Skeletal muscle tissue (tissue), 4 donors: ENCODE data around the gene RAB3A. TPM values are rescaled to one million over a fixed set of nuclear protein-coding genes. Genes with fewer than 3 reads are reported as not detected.
A peak's percentile ranks its signal among the peaks of the same experiment; 100 is the strongest.

ENCODE experiments used
- H3K27ac ChIP-seq: one replicate; pipeline ENCODE4 v1.7.0; 2013; ENCODE audit warnings: mild to moderate bottlenecking, low read depth, low read length, inconsistent platforms
- H3K27me3 ChIP-seq, 3 donors: one replicate each; pipeline ENCODE4 v1.7.0; 2013; ENCODE audit warnings: low read length in 3 of 3; ENCODE audit not compliant: control insufficient read depth in 3 of 3, insufficient read depth in 3 of 3
- H3K36me3 ChIP-seq, 3 donors: one replicate each; pipeline ENCODE4 v1.7.0; 2013; ENCODE audit warnings: low read length in 3 of 3; ENCODE audit not compliant: control insufficient read depth in 3 of 3, insufficient read depth in 3 of 3
- H3K4me1 ChIP-seq, 3 donors: one replicate each; pipeline ENCODE4 v1.7.0; 2013; ENCODE audit warnings: low read length in 3 of 3, mild to moderate bottlenecking in 3 of 3; ENCODE audit not compliant: control insufficient read depth in 3 of 3, insufficient read depth in 3 of 3
- H3K4me3 ChIP-seq, 3 donors: one replicate each; pipeline ENCODE4 v1.7.0; 2013; ENCODE audit warnings: low read length in 3 of 3
- H3K9ac ChIP-seq, 3 donors: one replicate each; pipeline ENCODE4 v1.7.0; 2013; ENCODE audit warnings: low read length in 3 of 3, mild to moderate bottlenecking in 3 of 3, moderate library complexity in 2 of 3, low read depth in 1 of 3
- H3K9me3 ChIP-seq, 3 donors: one replicate each; pipeline ENCODE4 v1.7.0; 2013; ENCODE audit warnings: low read length in 3 of 3; ENCODE audit not compliant: control insufficient read depth in 3 of 3
- total RNA-seq: library from RNA; depleted of rRNA; stranded (reverse); fragments of >200 nt; gene quantifications from one replicate; pipeline ENCODE4 v1.2.3, GENCODE V29; 2014
- donor health status: Osteomylitis.

The RAB3A gene
- total RNA-seq, 1 donor from 2014 or later = 0.52 TPM

DNA sequence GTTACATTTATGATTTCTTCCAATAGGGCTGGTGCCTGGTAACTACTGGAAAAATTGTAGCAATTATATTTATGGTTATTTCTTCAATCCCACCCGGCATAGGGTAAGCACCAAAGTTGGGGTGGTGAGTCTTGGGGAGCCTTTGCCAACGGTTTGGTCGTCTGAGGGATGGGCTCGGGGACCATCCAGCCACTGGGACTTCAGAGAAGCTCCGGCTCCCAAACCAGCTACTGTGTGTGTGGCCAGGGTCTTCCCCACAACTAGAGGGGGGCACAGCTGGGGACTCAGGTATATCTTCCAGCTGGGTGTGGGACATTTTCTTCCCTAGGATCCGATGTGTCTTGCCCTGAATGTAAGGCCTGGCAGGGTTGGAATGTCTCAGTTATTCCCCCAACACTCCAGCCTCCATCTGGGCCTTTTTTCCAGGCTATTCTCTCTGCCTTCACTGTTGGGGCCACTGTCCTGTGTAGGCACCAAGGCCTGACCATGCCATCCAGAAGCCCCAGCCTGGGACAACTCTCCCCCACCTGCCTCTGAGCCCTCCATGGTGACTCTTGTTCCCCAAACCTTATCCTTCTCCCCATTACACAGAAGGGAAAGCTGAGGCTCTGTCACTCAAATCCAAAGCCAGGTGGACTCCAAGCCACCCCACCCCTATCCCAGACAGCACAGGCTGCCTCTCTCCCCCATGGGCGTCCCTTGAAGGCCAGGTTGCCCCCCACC is 31.4 kb downstream of the RAB3A start:
- Histone ChIP-seq H3K4me3 (no peak overlapping the region), H3K9me3 (no peaks in the 10 kb centered on the region), H3K4me1 (peaks cover 11 to 26% (median 15%) of the 10 kb centered on the region in 3 donors), H3K9ac (peak overlapping the region in 1 of 3 donors; percentile 16), H3K36me3 (peaks cover 5 to 15% (median 8%) of the 10 kb centered on the region in 3 donors), H3K27ac (no peak overlapping the region), H3K27me3 (peaks cover 0 to 4% (median 0%) of the 10 kb centered on the region in 3 donors)

DNA sequence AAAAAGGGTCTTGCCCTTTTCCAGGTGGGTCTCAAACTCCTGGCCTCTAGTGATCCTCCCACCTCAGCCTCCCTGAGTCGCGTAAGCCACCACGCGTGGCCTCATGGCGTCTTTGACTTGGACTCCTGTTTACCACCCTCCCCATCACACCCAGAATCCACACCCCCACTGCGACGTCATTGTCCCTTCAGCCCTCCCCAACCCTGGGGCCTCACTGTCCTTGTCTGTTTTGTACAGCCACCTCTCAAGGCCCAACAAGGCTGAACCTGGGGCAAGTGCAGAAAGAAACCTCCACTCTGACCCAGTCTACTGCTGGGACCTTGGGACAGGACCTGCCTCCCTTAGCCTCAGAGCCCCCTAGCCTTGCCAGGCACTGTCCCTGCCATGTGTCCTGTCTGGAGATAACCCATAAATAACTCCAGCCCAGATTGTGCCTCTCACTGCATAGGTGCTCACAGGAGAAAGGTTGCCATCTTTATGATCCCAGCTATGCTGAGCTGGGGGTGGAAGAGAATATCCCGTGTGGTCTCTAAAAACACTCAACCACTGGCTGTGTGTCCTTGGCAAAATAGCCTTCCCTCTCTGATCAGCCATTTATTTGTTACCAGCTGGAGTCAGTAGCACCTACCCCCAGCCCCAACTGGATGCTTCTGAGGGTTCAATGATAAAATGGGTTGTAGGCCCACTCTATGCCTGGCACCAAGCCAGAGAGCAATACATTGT is 32.1 kb downstream of the RAB3A start:
- peaks cover 0 to 3% (median 0%) of the 10 kb centered on the region in 3 donors for H3K27me3 ChIP-seq
- H3K4me1 ChIP-seq = peaks cover 11 to 26% (median 15%) of the 10 kb centered on the region in 3 donors
- H3K4me3 ChIP-seq = no peak overlapping the region
- no peak overlapping the region for H3K27ac ChIP-seq
- peaks cover 13 to 22% (median 14%) of the 10 kb centered on the region in 3 donors for H3K36me3 ChIP-seq
- no peaks in the 10 kb centered on the region for H3K9me3 ChIP-seq
- H3K9ac ChIP-seq = no peak overlapping the region

DNA sequence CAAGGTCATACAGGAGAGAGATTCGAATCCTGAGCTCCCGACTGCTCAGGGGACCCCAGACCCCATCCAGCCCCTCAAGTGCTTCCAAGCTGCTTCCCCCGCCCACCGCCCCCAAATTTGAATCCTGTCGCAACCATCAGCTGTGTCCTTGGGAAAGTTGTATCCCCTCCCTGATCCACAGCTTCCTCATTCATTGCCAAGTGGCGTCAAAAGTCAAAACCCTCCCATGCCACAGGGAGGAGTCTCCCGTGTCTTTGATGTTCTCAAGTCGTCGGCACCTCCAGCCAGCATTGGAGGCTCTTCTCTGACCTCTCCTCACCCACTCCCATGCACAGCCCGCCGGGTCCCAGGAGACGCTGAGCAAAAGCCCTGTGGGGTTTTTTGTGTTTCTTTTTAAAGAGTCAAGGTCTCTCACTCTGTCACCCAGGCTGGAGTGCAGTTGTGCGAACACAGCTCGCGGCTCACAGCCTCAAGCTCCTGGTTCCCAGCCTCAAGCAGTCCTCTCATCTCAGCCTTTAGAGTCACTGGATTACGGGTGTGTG is 33.1 kb downstream of the RAB3A start:
- Histone ChIP-seq H3K27me3 (no peaks in the 10 kb centered on the region), H3K4me3 (no peak overlapping the region), H3K27ac (peak overlapping the region; percentile 23), H3K4me1 (peaks cover 11 to 26% (median 15%) of the 10 kb centered on the region in 3 donors), H3K36me3 (peaks cover 21 to 29% (median 23%) of the 10 kb centered on the region in 3 donors), H3K9ac (no peak overlapping the region), H3K9me3 (no peaks in the 10 kb centered on the region)

DNA sequence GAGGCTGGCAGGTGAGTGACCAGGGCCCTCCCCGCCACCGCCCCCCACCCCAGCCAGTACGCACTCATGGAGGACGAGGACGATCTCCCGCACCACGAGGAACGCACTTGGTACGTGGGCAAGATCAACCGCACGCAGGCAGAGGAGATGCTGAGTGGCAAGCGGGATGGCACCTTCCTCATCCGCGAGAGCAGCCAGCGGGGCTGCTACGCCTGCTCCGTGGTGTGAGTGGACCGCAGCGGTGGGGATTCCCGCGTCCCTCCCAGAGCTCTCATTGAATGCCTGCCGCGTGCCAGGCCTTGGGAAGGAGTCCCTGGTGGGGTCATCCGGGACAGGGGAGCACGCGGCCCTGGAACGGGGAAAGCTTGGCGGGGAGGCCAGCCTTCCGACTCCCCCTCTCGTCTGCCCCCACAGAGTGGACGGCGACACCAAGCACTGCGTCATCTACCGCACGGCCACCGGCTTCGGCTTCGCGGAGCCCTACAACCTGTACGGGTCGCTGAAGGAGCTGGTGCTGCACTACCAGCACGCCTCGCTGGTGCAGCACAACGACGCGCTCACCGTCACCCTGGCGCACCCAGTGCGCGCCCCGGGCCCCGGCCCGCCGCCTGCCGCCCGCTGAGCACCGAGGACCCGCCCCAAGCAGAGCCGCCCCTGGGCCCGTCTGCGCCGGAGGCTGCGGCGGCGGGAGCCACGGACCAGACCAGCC is 35.0 kb downstream of the RAB3A start:
- H3K4me3 ChIP-seq = no peak overlapping the region
- H3K9ac ChIP-seq = no peak overlapping the region
- no peak overlapping the region for H3K27ac ChIP-seq
- H3K36me3 ChIP-seq = peaks cover 26 to 37% (median 33%) of the 10 kb centered on the region in 3 donors
- no peaks in the 10 kb centered on the region for H3K27me3 ChIP-seq
- no peaks in the 10 kb centered on the region for H3K9me3 ChIP-seq
- peaks cover 2 to 13% (median 8%) of the 10 kb centered on the region in 3 donors for H3K4me1 ChIP-seq

DNA sequence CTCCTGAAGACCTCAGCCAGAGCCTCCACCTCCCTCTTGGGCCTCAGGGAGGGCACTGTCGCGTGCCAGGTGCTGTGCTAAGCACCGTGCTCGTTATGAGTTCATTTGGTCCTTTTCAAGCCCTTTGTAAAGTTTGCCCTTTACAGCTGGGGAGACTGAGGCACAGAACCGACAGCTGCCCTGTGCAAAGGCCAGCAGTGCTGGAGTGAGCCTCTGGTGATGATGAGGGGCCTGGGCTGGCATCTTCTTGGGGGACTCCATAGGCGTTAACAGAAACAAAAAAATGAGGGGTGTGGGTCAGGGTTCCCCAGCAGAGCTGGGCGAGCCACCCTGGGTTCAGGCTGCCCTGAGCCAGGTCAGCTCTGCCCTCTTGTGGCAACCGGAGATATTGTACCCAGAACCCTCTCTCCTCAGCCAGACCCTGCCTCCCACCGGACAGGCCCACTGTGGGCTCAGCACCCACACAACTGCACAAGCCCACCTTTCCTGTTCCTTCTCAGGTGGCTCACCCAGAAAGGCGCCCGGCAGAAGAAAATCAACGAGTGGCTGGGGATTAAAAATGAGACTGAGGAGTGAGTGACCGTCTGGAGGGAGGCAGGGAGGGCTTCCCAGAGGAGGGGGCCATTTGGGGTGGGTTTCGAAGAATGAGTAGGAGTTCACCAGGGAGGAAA is 35.7 kb downstream of the RAB3A start:
- H3K4me3 ChIP-seq = no peak overlapping the region
- H3K9ac ChIP-seq = no peak overlapping the region
- H3K36me3 ChIP-seq = peaks cover 31 to 42% (median 39%) of the 10 kb centered on the region in 3 donors
- H3K9me3 ChIP-seq = no peaks in the 10 kb centered on the region
- H3K4me1 ChIP-seq = peaks cover 0 to 6% (median 3%) of the 10 kb centered on the region in 3 donors
- no peak overlapping the region for H3K27ac ChIP-seq
- H3K27me3 ChIP-seq = no peaks in the 10 kb centered on the region

DNA sequence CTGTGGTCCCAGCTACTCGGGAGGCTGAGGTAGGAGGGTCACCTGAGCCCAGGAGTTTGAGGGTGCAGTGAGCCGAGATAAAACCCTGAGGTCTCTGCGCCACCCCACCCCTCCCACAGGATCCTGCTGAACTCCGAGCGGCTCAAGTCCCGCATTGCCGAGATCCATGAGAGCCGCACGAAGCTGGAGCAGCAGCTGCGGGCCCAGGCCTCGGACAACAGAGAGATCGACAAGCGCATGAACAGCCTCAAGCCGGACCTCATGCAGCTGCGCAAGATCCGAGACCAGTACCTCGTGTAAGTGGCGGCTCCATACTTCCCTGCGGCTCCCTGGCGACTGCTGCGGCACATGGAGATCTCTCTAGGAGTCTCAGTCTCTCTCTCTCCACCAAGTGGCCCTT is 36.8 kb downstream of the RAB3A start:
- no peak overlapping the region for H3K9ac ChIP-seq
- H3K27ac ChIP-seq = no peak overlapping the region
- peaks cover 0 to 5% (median 3%) of the 10 kb centered on the region in 3 donors for H3K4me1 ChIP-seq
- H3K36me3 ChIP-seq = peaks cover 39 to 51% (median 44%) of the 10 kb centered on the region in 3 donors
- H3K27me3 ChIP-seq = no peaks in the 10 kb centered on the region
- H3K4me3 ChIP-seq = no peak overlapping the region
- no peaks in the 10 kb centered on the region for H3K9me3 ChIP-seq

DNA sequence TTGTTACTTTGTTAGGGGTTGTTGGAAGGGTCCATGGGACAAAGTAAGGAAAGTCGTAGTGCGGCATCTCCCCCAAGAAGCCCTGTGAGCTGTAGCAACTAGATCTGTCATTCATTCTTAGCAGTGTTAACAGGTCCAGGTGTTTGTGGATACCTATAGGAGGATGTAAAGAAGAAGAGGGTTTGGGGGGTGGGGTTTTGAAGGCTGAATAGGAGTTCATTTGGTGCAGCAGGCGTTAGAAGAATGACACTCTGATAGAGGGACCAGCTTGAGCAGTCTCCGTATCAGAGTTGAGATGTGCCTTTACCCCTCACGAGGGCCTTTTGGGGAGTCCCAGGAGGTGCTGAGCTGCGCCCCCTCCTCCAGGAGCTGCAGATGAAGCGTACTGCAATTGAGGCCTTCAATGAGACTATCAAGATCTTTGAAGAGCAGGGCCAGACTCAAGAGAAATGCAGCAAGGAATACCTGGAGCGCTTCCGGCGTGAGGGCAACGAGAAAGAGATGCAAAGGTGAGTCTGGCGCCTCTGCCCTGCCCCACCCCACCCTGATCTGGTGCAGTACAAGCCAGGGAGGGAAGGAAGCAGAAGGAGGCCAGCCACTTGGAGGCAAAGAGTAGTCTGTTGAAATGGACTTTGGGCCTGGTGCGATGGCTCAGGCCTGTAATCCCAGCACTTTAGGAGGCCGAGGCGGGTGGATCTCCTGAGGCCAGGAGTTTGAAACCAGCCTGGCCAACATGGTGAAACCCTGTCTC is 37.9 kb downstream of the RAB3A start:
- H3K4me3 ChIP-seq = no peak overlapping the region
- H3K36me3 ChIP-seq = peaks cover 42 to 56% (median 48%) of the 10 kb centered on the region in 3 donors
- no peaks in the 10 kb centered on the region for H3K27me3 ChIP-seq
- H3K9ac ChIP-seq = no peak overlapping the region
- H3K9me3 ChIP-seq = no peaks in the 10 kb centered on the region
- peaks cover 4 to 8% (median 7%) of the 10 kb centered on the region in 3 donors for H3K4me1 ChIP-seq
- H3K27ac ChIP-seq = no peak overlapping the region

DNA sequence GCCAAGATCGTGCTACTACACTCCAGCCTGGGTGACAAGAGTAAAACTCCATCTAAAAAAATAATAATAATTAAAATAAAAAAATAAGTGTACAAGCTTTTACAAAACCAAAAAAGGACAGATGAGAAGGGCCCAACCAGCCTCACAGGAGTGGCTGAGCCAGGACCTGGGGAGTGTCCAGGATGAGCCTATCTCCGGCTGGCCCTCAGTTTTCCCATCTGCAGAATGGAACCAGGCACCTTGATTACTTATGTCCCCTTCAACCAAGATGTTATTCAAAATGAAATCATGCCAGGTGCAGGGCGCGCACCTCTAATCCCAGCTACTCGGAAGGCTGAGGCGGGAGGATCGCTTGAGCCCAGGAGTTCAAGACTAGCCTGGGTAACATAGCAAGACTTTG is 39.8 kb downstream of the RAB3A start:
- H3K27ac ChIP-seq = no peak overlapping the region
- no peaks in the 10 kb centered on the region for H3K27me3 ChIP-seq
- peaks cover 20 to 24% (median 22%) of the 10 kb centered on the region in 3 donors for H3K4me1 ChIP-seq
- no peaks in the 10 kb centered on the region for H3K9me3 ChIP-seq
- H3K9ac ChIP-seq = no peak overlapping the region
- peaks cover 42 to 52% (median 48%) of the 10 kb centered on the region in 3 donors for H3K36me3 ChIP-seq
- H3K4me3 ChIP-seq = no peak overlapping the region

DNA sequence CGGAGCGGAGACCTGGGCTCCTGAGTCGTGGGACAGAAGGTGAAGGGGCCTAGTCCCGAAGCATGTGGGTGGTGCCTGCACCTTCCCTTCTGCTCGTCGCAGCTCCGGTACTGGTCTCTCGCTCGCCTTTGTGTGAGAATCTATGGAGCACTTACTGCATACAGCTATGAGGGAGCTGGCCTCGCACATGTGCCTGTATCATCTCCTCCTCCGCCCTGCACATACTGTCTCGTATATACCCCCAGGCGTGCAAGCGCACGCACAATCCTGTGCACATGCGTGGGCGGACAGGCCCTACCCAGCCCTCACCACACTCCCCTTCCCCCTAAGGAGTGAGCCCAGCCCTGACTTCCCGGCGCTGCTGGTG is 42.2 kb downstream of the RAB3A start:
- Histone ChIP-seq H3K4me1 (peaks cover 35 to 42% (median 37%) of the 10 kb centered on the region in 3 donors), H3K9ac (peak overlapping the region in 2 of 3 donors; percentile 38 to 70), H3K27me3 (no peaks in the 10 kb centered on the region), H3K36me3 (peaks cover 27 to 34% (median 33%) of the 10 kb centered on the region in 3 donors), H3K4me3 (peak overlapping the region; percentile 22 to 46 (median 24)), H3K27ac (no peak overlapping the region), H3K9me3 (no peaks in the 10 kb centered on the region)
